A204.1 (cell line): ENCODE data around the gene ACCSL.

ENCODE experiments used
- FAIRE-seq: peaks from 2 replicates; lab custom pipeline; 2012; peaks lifted over from hg19 to GRCh38; lab: Jason Lieb, UNC

The ACCSL gene

DNA sequence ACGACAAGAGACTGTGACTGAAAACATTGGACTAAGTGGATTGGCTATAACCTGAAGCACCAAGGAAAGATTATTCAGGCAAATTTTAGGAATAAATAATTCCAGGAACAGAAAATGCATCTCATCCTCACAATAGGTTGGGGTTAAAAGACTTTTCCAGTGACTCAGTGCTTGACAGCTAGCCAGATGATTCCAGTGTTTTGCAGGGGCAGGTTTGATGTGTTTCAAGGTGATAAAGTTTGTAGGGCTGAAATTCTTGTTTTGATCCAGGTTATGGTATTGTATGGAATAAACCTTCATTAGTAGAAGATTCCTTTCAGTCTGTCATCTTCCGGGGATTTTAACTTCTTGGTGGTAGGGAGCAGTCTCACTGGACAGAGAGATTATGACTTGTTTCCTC, 50.0 kb downstream of the ACCSL start:
- FAIRE-seq = no peak

DNA sequence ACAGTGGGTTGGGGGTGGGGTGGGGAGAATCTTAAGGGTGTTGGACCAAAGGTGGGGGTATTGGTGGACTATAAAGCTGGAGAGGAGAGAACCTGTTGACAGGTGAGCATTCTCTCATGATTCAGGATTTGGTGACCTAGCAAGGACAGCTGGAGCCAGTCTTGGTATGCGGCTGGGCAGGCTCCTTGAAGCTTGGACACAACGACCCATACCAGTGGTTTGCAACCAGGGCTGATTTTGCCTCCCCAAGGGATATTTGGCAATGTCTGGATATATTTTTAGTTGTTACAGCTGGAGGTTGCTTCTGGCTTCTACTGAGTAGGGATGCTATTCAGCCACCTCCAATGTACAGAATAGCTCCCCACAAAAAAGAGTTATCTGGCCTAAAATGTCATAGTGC, 53.3 kb downstream of the ACCSL start:
- no peak for FAIRE-seq

DNA sequence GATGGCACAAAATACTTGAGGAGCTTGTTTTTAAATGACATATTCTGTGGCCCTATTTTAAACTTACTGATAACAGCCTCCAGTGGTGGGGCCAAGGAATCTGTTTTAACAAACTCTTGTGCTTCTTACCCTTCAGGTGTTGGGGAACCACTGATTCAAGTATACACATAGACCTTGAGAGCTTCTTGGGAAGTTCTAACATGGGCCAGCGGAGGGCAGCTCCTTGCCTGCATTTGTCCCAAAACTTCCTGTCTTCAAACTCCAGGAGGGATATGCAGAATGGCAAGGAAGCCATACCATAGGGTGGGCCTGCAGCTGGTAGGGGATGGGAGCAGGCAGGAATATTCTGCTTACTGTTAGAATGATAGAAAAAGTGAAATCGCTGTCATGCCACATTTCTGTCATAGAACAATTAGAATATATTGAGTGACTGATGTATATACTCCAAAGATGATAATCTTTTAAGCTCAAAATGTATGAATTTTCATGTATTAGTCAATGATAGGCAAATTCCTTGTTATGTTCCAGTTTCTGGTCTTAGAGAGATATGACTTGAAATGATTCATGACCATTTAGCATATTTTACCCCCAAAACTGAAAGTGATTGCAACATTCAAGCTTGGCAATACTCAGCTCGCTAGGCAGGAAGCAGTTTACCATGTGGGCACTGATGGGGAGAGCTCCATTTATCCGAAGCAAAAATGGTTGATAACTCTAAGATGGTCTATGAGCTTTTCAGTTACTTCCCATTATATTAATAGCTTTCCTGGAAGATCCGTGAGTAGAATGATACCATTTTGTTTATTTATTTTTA, 56.9 kb downstream of the ACCSL start:
- no peak for FAIRE-seq

DNA sequence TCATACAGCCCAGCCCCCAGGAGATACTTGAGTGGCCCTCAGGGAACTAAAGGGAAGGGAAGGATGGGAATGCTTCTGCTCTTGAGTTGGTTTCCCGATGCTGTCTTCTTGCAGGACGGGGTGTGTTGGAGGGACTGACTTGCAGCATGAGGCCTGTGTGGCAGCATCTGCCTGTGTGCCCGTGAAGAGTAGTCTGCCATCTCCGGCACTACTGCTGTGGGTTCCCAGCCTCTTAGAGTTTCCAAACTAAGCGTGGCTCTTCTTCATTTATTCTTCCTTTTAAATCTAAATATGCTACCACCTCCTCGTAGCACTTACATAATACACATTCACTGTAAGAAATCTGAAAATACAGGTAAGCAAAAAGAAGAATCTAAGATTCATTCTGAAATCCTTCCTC, 60.5 kb downstream of the ACCSL start:
- FAIRE-seq = no peak
